DOHH2 (cell line): Measurements from ENCODE around the gene DDX39A.
"Not testable (repeated sequence)": the region's sequence is repeated elsewhere in the genome, so short reads cannot be mapped to it uniquely, and the experiment has no call there.

Experiments
- H3F3A ChIP-seq: fragments of 200-600 bp; sonication (generic), shearing (Covaris generic); 2 replicates; pipeline ENCODE4 v1.6.0; 2016; ENCODE audit warnings: antibody characterized with exemption, mild to moderate bottlenecking; ENCODE audit not compliant: control insufficient read depth, insufficient read depth
- H3K27ac ChIP-seq: fragments of 200-600 bp; sonication (generic); 2 replicates; pipeline ENCODE4 v1.5.1; 2014; ENCODE audit warnings: low read depth, mild to moderate bottlenecking, low read length, moderate library complexity
- H3K27me3 ChIP-seq: fragments of 200-600 bp; sonication (generic); 2 replicates; pipeline ENCODE4 v1.6.1; 2014; ENCODE audit warnings: mild to moderate bottlenecking, low read length, mixed read lengths; ENCODE audit not compliant: control insufficient read depth
- H3K36me3 ChIP-seq: fragments of 200-600 bp; sonication (generic); 2 replicates; pipeline ENCODE4 v1.6.1; 2014; ENCODE audit warnings: mild to moderate bottlenecking, low read length, moderate library complexity, mixed read lengths; ENCODE audit not compliant: control insufficient read depth
- H3K4me1 ChIP-seq: fragments of 200-600 bp; sonication (generic); 2 replicates; pipeline ENCODE4 v1.6.1; 2014; ENCODE audit warnings: mild to moderate bottlenecking, low read length, mixed read lengths; ENCODE audit not compliant: control insufficient read depth
- H3K4me2 ChIP-seq: fragments of 200-600 bp; sonication (generic); 2 replicates; pipeline ENCODE4 v1.6.0; 2014; ENCODE audit warnings: mild to moderate bottlenecking, low read length, moderate library complexity
- H3K4me3 ChIP-seq: fragments of 200-600 bp; sonication (generic); 2 replicates; pipeline ENCODE4 v1.5.1; 2014; ENCODE audit warnings: mild to moderate bottlenecking, low read length, mixed read lengths
- H3K79me2 ChIP-seq: fragments of 200-600 bp; sonication (generic); 2 replicates; pipeline ENCODE4 v1.6.1; 2014; ENCODE audit warnings: mild to moderate bottlenecking, low read length, mixed read lengths; ENCODE audit not compliant: control insufficient read depth
- H3K9me2 ChIP-seq: fragments of 200-600 bp; sonication (generic); replicated peaks from 2 replicates; pipeline ENCODE4 v1.6.1; 2014; ENCODE audit warnings: mild to moderate bottlenecking, low read length, mixed read lengths; ENCODE audit not compliant: control insufficient read depth
- H3K9me3 ChIP-seq: fragments of 200-600 bp; sonication (generic); 2 replicates; pipeline ENCODE4 v1.6.1; 2014; ENCODE audit warnings: antibody characterized with exemption, low read length, mixed read lengths; ENCODE audit not compliant: control insufficient read depth, insufficient read depth
- H4K20me1 ChIP-seq: fragments of 200-600 bp; sonication (generic); 2 replicates; pipeline ENCODE4 v1.6.0; 2014; ENCODE audit warnings: low read depth, mild to moderate bottlenecking, antibody characterized with exemption, low read length, moderate library complexity; ENCODE audit not compliant: control insufficient read depth, insufficient read depth
- CTCF ChIP-seq: fragments of 200-600 bp; sonication (generic); IDR thresholded peaks from one replicate; pipeline ENCODE4 v1.5.1; 2014; ENCODE audit warnings: antibody characterized with exemption, mild to moderate bottlenecking, low read depth, low read length; ENCODE audit not compliant: poor library complexity, severe bottlenecking
- EZH2phosphoT487 ChIP-seq: fragments of 200-600 bp; sonication (generic); IDR thresholded peaks from 2 replicates; pipeline ENCODE4 v1.6.1; 2017; ENCODE audit warnings: borderline replicate concordance, mild to moderate bottlenecking, antibody characterized with exemption, low read length, moderate library complexity, mixed read lengths

DDX39A gene

GRCh38 chr19:14463747-14464146 is 44.6 kb upstream of the DDX39A start:
- no peaks in the 10 kb centered on the region for H3K27me3 ChIP-seq
- H4K20me1 ChIP-seq: no peaks in the 10 kb centered on the region
- TF ChIP-seq CTCF (no peak), EZH2phosphoT487 (no peak)
- no peak overlapping the region for H3K4me2 ChIP-seq
- no peaks in the 10 kb centered on the region for H3K79me2 ChIP-seq
- peaks cover 43% of the 10 kb centered on the region for H3K36me3 ChIP-seq
- H3F3A ChIP-seq: no peaks in the 10 kb centered on the region
- no peak overlapping the region for H3K27ac ChIP-seq
- no peaks in the 10 kb centered on the region for H3K9me2 ChIP-seq
- no peaks in the 10 kb centered on the region for H3K9me3 ChIP-seq
- H3K4me1 ChIP-seq: no peaks in the 10 kb centered on the region
- H3K4me3 ChIP-seq: no peak overlapping the region

GRCh38 chr19:14462401-14462800 is 43.3 kb upstream of the DDX39A start:
- H3K9me2 ChIP-seq, H3K4me1 ChIP-seq, H3K27ac ChIP-seq, H3K79me2 ChIP-seq, H3F3A ChIP-seq, H3K27me3 ChIP-seq, H4K20me1 ChIP-seq, H3K4me2 ChIP-seq, H3K4me3 ChIP-seq, H3K9me3 ChIP-seq: not testable (repeated sequence)
- peaks cover 41% of the 10 kb centered on the region for H3K36me3 ChIP-seq

DNA sequence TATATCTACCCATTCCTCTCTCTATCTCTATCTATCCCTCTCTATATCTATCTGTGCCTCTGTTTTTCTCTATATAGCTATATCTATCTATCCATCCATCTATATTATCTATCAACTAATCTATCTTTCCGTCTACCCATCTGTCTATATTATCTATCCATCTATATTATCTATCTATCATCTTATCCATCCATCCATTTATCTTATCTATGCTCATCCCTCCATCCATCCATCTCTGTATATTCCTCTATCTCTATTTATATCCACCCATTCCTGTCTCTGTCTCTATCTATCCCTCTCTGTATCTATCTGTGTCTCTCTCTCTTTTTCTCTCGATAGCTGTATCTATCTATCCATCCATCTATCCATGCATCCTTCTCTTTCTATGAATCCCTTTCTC is 41.8 kb upstream of the DDX39A start:
- H3K4me1 ChIP-seq: no peaks in the 10 kb centered on the region
- no peaks in the 10 kb centered on the region for H3F3A ChIP-seq
- TF ChIP-seq EZH2phosphoT487: no peak
- TF ChIP-seq CTCF: no peak
- no peaks in the 10 kb centered on the region for H4K20me1 ChIP-seq
- no peaks in the 10 kb centered on the region for H3K27me3 ChIP-seq
- H3K27ac ChIP-seq: no peak overlapping the region
- no peak overlapping the region for H3K4me3 ChIP-seq
- H3K9me2 ChIP-seq: no peaks in the 10 kb centered on the region
- H3K4me2 ChIP-seq: no peak overlapping the region
- H3K79me2 ChIP-seq: no peaks in the 10 kb centered on the region
- H3K9me3 ChIP-seq: no peaks in the 10 kb centered on the region
- peaks cover 48% of the 10 kb centered on the region for H3K36me3 ChIP-seq

- no peaks in the 10 kb centered on the region for H3K27me3 ChIP-seq
- no peak overlapping the region for H3K4me3 ChIP-seq
- H3F3A ChIP-seq: no peaks in the 10 kb centered on the region
- peaks cover 44% of the 10 kb centered on the region for H3K36me3 ChIP-seq
- no peaks in the 10 kb centered on the region for H3K4me1 ChIP-seq
- H3K9me2 ChIP-seq: no peaks in the 10 kb centered on the region
- no peaks in the 10 kb centered on the region for H3K9me3 ChIP-seq
- TF ChIP-seq EZH2phosphoT487 (no peak), CTCF (no peak)
- H3K27ac ChIP-seq: no peak overlapping the region
- H4K20me1 ChIP-seq: no peaks in the 10 kb centered on the region
- no peak overlapping the region for H3K4me2 ChIP-seq
- H3K79me2 ChIP-seq: no peaks in the 10 kb centered on the region
Measured at GRCh38 chr19:14459703-14460102, 40.6 kb upstream of the DDX39A start.

- H3K79me2 ChIP-seq, H3K9me3 ChIP-seq, H3K4me1 ChIP-seq, H3F3A ChIP-seq, H3K27ac ChIP-seq, H3K27me3 ChIP-seq, H4K20me1 ChIP-seq, H3K4me2 ChIP-seq, H3K4me3 ChIP-seq, H3K9me2 ChIP-seq: not testable (repeated sequence)
- H3K36me3 ChIP-seq: peaks cover 58% of the 10 kb centered on the region
Measured at GRCh38 chr19:14452303-14452702, 33.2 kb upstream of the DDX39A start.
